Activated T-cell treated with anti-CD3 and anti-CD28 coated beads, Interleukin-2, amount 50 U/mL, for 24 hours (primary cell): ENCODE measurements around the gene NHSL1.
"Not testable (repeated sequence)": the region's sequence is repeated elsewhere in the genome, so short reads cannot be mapped to it uniquely, and the experiment has no call there.

Experiments
- DNase-seq: peaks from one replicate; pipeline ENCODE4 v3.0.0-alpha.2; 2020
- H3K27ac Mint-ChIP-seq: 2 replicates; pipeline ENCODE4 v1.8.0; 2020; ENCODE audit warnings: mild to moderate bottlenecking, mixed read lengths
- H3K27me3 Mint-ChIP-seq: 2 replicates; pipeline ENCODE4 v1.8.0; 2020; ENCODE audit warnings: mixed read lengths
- H3K36me3 Mint-ChIP-seq: 2 replicates; pipeline ENCODE4 v1.8.0; 2020; ENCODE audit warnings: low read depth, mixed read lengths
- H3K4me1 Mint-ChIP-seq: 2 replicates; pipeline ENCODE4 v1.8.0; 2020; ENCODE audit warnings: low read depth, mixed read lengths
- H3K4me3 Mint-ChIP-seq: 2 replicates; pipeline ENCODE4 v1.8.0; 2020; ENCODE audit warnings: mild to moderate bottlenecking, moderate library complexity, mixed read lengths
- H3K9me3 Mint-ChIP-seq: 2 replicates; pipeline ENCODE4 v1.8.0; 2020; ENCODE audit warnings: mixed read lengths

Gene NHSL1

DNA sequence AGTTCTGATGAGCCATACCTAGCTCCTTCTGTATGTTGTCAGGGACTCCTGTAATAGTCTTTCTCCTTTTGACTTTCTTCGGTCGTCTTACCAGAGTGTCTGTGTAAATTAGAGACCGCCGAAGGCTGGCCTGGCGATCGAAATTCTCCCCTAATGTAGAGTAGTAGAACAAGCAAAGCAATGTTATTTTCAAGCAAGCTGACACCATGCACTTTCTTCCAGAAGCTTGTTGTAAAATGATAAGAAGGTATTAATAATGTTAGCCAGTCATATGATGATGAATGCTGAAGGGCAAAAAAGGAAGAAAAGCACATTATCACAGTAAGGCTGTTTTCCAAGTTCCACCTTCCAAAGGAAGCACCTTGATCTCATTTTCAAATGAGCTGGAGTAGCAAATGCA lies 57.3 kb downstream of the NHSL1 start:
- Mint-ChIP-seq H3K9me3 (no peaks in the 10 kb centered on the region), H3K27me3 (no peaks in the 10 kb centered on the region), H3K27ac (no peak overlapping the region), H3K36me3 (no peaks in the 10 kb centered on the region), H3K4me1 (no peaks in the 10 kb centered on the region), H3K4me3 (no peak overlapping the region)
- no peak for DNase-seq

DNA sequence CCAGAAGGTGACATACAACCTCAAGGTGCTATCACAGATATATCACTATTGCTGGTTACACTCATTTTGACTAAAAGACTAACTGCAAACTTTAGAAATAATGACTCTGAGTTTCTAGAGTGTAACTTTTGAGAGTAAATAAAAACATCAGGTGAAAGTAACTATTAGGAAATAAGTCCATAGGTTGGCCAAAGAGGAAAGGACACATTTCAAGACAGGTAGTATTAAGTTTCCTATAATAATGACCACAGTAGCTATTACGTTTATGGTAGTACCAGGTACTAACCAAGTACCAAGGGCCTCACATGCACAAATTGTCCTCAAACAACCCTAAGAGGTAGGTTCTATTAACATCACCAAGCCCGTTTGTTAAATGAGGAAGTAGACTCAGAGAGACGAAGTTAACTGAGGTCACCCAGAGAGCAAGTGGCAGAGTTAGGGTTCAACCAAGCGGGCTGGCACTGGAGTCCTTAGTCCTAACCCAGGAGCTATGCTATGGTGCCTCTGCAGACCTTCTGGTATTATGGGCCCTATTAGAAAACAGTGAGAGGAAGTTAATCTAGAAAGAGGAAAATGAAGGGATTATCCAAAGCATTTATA lies 58.4 kb downstream of the NHSL1 start:
- Mint-ChIP-seq H3K27ac (no peak overlapping the region), H3K4me3 (no peak overlapping the region), H3K36me3 (no peaks in the 10 kb centered on the region)

DNA sequence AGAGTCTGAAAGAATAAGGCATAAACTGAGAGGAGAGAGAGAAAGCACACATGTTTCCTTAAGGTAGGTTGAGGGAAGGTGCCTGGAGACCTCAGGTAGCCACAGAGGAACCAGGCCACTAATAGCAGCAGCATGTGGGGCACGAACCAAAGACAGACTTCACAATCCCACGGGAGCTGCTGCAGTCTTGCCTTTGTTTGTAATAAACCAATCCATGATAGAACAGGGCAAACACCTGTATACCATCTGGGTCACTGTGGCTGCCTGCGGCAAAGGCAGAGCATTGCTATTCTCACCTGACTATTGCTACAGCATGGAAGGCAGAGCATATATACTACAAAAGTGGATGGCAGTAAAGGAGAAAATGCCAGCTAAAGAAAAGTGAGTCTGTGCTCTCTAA lies 59.0 kb downstream of the NHSL1 start:
- no peaks in the 10 kb centered on the region for H3K36me3 Mint-ChIP-seq
- H3K27ac Mint-ChIP-seq: no peak overlapping the region
- no peak overlapping the region for H3K4me3 Mint-ChIP-seq
- no peak for DNase-seq
- no peaks in the 10 kb centered on the region for H3K9me3 Mint-ChIP-seq
- H3K4me1 Mint-ChIP-seq: no peaks in the 10 kb centered on the region
- H3K27me3 Mint-ChIP-seq: no peaks in the 10 kb centered on the region

More for the DNA sequence above, 58.4 kb downstream of the NHSL1 start:
- H3K4me1 Mint-ChIP-seq: no peaks in the 10 kb centered on the region
- no peaks in the 10 kb centered on the region for H3K9me3 Mint-ChIP-seq
- no peak for DNase-seq
- H3K27me3 Mint-ChIP-seq: no peaks in the 10 kb centered on the region

DNA sequence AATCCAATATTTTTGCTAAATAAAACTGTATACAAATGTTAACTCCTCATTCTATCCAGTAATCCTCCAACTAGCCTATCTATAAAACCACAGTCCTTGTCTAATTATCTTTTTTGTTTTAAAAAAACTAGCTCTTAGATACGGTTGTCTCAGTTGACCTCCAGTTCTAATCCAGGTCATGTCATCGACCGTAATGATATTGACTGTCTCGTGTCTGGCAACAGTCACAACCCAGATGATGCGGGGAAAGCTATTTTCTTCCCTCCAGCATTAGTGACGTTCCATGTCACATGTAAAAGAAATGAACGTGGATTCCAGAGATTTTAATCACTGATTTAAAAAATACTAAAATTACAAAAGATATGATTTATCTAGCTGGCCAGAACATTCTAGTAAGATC lies 59.7 kb downstream of the NHSL1 start:
- H3K4me1 Mint-ChIP-seq: no peaks in the 10 kb centered on the region
- no peak overlapping the region for H3K4me3 Mint-ChIP-seq
- no peaks in the 10 kb centered on the region for H3K27me3 Mint-ChIP-seq
- no peak for DNase-seq
- H3K36me3 Mint-ChIP-seq: no peaks in the 10 kb centered on the region
- H3K9me3 Mint-ChIP-seq: no peaks in the 10 kb centered on the region
- H3K27ac Mint-ChIP-seq: no peak overlapping the region

DNA sequence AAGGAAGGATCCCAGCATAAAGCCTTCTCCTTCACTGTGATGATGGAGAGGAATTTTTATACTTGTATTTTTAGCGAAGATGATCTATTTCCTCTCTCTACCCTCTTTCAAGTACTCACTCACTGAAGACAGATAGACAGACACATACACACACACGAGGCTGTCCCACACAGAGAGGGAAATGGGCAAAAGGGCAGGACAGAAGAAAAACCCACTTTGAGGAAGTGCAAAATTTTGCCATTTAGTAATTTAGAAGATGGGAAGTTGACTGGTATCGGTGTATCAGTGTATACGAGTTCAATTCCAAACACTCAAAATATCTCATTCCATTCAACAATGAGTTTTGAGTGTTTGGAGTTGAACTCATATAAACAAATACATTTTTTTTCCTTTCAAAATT lies 64.4 kb downstream of the NHSL1 start:
- Mint-ChIP-seq H3K9me3 (no peaks in the 10 kb centered on the region), H3K4me1 (no peaks in the 10 kb centered on the region), H3K36me3 (no peaks in the 10 kb centered on the region), H3K4me3 (no peak overlapping the region), H3K27me3 (peaks cover 3% of the 10 kb centered on the region), H3K27ac (no peak overlapping the region)
- DNase-seq: no peak

DNA sequence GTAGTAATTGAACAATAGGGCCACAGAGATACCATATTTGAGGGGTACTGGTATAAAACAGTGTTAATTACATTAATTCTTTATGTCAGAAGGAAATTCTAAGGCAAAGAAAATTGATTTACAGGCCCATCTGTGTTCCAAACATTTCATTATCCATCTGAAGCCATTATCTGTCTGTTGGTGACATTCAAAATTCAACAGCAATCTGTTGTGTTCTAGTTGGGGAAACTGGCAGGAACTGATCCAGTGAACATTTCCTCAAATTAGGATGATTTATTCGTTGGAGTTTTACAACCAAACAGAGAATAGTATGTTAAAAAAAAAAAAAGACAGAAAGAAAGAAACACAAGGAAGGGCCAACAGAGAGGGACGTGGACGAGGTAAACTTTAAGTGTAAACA lies 65.2 kb downstream of the NHSL1 start:
- Mint-ChIP-seq H3K4me1 (no peaks in the 10 kb centered on the region), H3K4me3 (no peak overlapping the region), H3K36me3 (no peaks in the 10 kb centered on the region)

DNA sequence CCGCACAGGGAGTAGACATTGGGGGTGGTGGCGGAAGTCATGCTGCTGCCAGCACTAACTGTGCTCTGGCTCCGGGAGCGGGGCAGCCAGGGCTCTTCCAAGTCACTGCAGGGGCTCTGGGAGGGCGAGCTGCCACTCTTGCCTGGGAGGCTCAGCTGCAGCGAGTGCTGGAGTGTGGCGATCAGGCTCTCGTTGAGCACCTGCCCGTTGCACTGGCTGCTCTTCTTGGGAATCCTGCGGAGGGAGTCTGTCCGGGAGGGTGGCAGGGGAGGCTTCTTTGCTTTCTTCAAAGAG lies 67.3 kb downstream of the NHSL1 start:
- H3K36me3 Mint-ChIP-seq: no peaks in the 10 kb centered on the region
- no peaks in the 10 kb centered on the region for H3K9me3 Mint-ChIP-seq
- DNase-seq: no peak
- H3K27ac Mint-ChIP-seq: no peak overlapping the region
- no peaks in the 10 kb centered on the region for H3K4me1 Mint-ChIP-seq
- H3K27me3 Mint-ChIP-seq: peaks cover 5% of the 10 kb centered on the region
- H3K4me3 Mint-ChIP-seq: no peak overlapping the region

More for the DNA sequence above, 65.2 kb downstream of the NHSL1 start:
- H3K9me3 Mint-ChIP-seq: no peaks in the 10 kb centered on the region
- no peak for DNase-seq
- H3K27ac Mint-ChIP-seq: no peak overlapping the region
- peaks cover 5% of the 10 kb centered on the region for H3K27me3 Mint-ChIP-seq

DNA sequence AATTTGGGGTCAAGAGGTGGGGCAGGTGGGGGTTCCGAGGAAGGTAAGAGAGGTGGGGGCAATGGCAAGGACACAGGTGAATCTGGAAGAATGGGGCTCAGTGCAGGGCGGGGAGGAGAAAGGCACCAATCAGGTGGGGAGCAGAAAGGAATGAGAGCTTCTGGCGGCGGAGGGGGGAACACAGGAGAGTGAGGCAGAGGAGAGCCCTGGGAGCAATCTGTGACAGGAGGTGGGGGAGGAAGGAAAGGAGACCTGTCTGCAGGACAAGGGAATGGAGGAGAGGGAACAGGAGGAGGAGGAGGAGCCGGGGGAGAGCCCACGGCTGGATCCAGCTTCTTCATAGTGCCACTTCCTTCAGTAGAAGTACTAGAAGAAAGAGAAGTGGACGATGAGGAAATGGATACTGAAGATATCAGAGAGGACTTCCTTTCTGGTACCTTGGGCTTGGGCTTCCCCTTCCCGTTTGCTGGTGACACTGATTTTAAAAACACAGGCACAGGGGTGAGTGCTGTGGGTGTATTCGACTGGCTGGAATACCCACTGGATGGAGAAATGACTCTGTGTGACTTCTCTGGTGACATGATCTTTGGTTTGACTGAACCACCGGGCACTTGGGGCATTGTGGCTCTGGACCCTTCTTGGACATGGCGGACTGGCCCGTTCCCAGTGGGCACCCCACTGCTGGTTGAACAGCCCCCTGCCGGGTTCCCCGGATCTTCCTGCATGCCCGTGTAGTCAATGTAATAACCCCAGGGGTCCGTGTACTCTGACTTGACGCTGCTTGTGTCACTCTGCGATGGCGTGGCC lies 67.8 kb downstream of the NHSL1 start:
- Mint-ChIP-seq H3K36me3 (no peaks in the 10 kb centered on the region), H3K4me1 (no peaks in the 10 kb centered on the region), H3K27me3 (peaks cover 5% of the 10 kb centered on the region), H3K4me3 (no peak overlapping the region), H3K9me3 (no peaks in the 10 kb centered on the region), H3K27ac (no peak overlapping the region)
- DNase-seq: no peak

DNA sequence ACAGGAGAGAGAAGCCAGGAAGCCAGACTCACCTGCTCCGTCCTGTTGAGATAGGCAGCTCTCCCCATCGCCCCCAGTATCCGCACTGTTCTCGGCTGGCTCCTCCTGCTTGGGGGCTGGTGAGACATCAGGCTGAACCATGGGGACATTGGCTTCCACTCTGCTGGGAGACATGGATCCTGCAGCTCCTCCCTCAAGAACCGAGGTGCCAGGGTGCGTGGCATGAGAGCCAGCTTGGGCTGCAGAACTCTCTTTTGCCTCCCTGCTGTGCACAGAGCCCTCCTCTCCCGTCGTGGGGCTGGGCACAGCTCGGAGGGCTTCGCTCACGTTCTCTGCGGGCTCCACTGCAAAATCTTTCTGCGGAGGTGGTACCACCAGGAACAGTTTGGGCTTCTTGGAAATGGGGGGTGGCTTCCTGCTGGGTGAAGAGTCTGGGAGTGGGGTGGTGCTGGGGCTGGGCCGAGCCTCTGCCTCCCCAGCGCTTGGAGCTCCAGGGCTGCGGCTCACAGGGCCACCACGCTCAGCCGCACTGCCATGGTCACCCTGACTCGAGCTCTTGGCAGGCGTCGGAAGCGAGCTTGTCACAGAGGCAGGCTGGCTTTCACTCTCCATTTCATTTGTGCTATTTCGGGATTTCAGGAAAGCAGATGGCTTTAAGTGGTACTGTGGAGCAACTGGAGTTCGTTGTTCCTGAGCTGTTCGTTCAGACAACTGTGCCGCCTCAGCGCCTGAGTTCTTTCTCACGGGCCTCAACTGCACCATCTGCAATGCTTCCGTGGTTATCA lies 68.7 kb downstream of the NHSL1 start:
- H3K27ac Mint-ChIP-seq: no peak overlapping the region
- no peaks in the 10 kb centered on the region for H3K4me1 Mint-ChIP-seq

DNA sequence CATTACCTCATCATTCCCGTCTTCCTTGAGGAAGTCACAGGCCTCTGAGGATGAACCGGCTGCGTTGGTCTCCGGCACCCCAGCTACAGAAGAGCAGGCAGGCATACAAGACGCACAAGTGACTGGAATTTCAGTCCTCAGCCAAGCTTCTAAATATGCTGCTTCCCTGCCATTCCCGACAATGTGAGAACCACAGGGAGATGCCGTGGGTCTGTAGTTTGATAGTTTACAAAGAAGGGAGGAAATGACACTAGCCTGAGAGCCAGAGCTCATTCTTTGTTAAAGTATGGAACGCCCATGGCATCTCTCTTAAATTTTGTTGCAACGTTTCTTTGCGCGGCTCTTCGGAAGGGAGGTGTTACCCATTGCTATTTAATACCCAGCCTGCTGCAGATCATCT lies 69.5 kb downstream of the NHSL1 start:
- no peak overlapping the region for H3K27ac Mint-ChIP-seq
- H3K4me1 Mint-ChIP-seq: no peaks in the 10 kb centered on the region
- H3K9me3 Mint-ChIP-seq: no peaks in the 10 kb centered on the region
- H3K36me3 Mint-ChIP-seq: no peaks in the 10 kb centered on the region
- no peak overlapping the region for H3K4me3 Mint-ChIP-seq
- DNase-seq: no peak
- peaks cover 5% of the 10 kb centered on the region for H3K27me3 Mint-ChIP-seq

More for the DNA sequence above, 68.7 kb downstream of the NHSL1 start:
- Mint-ChIP-seq H3K27me3 (peaks cover 5% of the 10 kb centered on the region), H3K36me3 (no peaks in the 10 kb centered on the region), H3K4me3 (no peak overlapping the region), H3K9me3 (no peaks in the 10 kb centered on the region)
- no peak for DNase-seq

DNA sequence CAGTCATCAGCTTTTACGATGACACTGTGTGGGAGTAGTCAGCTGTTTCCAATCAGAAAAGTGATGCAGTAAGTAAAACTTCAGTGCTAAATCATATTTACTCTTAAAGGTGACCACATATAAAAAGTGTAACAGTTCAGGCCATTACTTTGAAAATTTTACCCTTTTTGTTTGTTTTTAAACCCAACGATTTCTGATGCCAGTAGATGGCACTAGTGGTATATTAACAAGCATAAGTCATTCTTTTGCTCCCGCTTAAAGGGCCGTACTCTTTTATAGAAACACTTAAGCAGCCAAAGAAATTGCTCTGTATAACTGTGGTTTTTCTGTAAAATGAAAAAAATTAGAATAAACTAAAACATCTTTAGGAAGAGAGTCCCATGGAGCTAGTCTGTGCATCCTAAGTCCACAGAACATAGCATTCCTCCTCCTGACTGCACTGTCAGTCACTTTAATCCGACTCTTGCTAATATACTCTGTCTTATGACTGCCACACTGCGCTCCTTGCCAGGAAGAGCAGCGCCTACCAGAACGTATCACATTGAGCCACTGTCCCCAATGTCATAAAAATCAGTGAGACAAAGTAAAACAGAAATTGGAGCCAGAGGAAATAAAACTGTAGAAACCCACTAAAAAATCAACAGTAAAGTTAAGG lies 70.2 kb downstream of the NHSL1 start:
- DNase-seq: no peak
- H3K27ac Mint-ChIP-seq: no peak overlapping the region
- H3K36me3 Mint-ChIP-seq: no peaks in the 10 kb centered on the region

DNA sequence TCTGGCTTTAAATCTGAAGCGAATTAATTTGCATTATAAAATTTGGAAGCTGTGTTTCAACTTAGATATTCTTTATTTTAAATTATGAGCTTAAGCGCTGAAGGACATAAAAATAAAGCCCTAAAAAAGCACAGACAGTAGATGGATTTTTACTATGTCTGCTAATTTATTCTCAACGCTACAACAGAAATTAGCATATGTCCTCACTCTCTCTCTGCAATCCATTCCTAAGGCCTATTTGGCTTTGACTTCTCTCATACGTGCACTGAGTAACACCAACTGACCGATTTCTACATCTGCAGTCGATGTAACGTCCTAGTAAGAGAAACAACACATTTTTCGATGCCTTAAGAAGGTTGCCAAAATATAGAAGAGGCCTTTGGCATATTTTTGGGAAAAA lies 71.6 kb downstream of the NHSL1 start:
- Mint-ChIP-seq H3K36me3 (no peaks in the 10 kb centered on the region), H3K9me3 (no peaks in the 10 kb centered on the region), H3K27ac (no peak overlapping the region), H3K27me3 (peaks cover 5% of the 10 kb centered on the region), H3K4me1 (peaks cover 2% of the 10 kb centered on the region), H3K4me3 (no peak overlapping the region)
- no peak for DNase-seq

More for the DNA sequence above, 70.2 kb downstream of the NHSL1 start:
- no peaks in the 10 kb centered on the region for H3K4me1 Mint-ChIP-seq
- peaks cover 5% of the 10 kb centered on the region for H3K27me3 Mint-ChIP-seq
- no peaks in the 10 kb centered on the region for H3K9me3 Mint-ChIP-seq
- H3K4me3 Mint-ChIP-seq: no peak overlapping the region

DNA sequence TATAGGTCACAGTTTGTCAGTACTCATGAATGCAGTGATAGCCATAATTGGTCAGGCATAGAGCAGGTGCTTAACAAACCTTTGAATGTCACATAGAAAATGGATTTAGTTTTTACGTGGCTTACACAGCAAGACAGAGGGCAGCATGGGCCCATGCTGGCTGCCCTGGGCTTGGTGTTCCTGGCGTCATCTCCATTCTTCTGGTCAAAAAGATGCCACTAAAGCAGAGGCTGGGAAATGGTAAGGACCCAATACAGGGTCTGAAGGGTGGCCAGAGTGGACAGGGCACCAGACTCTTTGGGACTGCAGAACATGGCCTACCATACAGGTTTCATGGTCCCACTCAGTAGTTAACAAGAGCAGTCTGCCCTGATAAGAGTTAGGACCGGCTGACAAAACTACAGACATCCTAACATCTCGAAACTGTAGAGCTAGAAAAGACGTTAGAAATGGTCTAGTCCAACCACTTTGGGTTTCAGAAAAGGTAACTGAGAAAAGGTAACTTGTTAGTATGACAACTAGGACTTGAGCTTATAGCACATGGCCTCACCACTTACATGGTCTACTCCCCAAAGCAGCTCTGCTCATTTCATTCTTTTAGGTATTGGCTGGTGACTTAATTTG lies 72.7 kb downstream of the NHSL1 start:
- Mint-ChIP-seq H3K9me3 (no peaks in the 10 kb centered on the region), H3K36me3 (no peaks in the 10 kb centered on the region), H3K27me3 (peaks cover 5% of the 10 kb centered on the region), H3K27ac (no peak overlapping the region), H3K4me1 (peaks cover 2% of the 10 kb centered on the region), H3K4me3 (no peak overlapping the region)
- DNase-seq: no peak

DNA sequence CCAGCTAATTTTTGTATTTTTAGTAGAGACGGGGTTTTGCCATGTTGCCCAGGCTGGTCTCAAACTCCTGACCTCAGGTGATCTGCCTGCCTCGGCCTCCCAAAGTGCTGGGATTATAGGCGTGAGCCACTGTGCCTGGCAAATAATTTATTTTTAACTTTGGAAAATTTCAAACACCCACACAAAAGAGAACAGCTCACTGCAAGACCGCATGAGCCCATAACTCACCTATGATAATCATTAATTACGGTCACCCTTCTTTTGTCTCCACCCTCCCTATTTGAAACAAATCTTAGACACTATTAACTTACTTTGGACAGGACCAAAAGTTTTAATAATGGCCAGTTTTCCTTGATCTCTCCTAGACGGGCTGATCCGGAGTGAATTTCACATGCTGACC lies 74.0 kb downstream of the NHSL1 start:
- H3K36me3 Mint-ChIP-seq, H3K9me3 Mint-ChIP-seq, H3K4me1 Mint-ChIP-seq, H3K27ac Mint-ChIP-seq, H3K4me3 Mint-ChIP-seq, H3K27me3 Mint-ChIP-seq, DNase-seq: not testable (repeated sequence)
